SH-SY5Y (cell line): ENCODE results near the gene ZNF774.

Experiments used
- GATA2 ChIP-seq: IDR thresholded peaks from 2 replicates; pipeline ENCODE4 v1.6.1; 2011; ENCODE audit warnings: mild to moderate bottlenecking, low read depth, low read length
- GATA3 ChIP-seq: IDR thresholded peaks from 2 replicates; pipeline ENCODE4 v1.6.1; 2011; ENCODE audit warnings: low read depth, mild to moderate bottlenecking, low read length, moderate library complexity

GRCh38 chr15:90358124-90359033, 6.3 kb downstream of the ZNF774 start:
- TF ChIP-seq GATA2 (no peak), GATA3 (no peak)
